Hepatocyte (in vitro differentiated cells): ENCODE results near the gene ACD. TPM values are rescaled to one million over a fixed set of nuclear protein-coding genes. Genes with fewer than 3 reads are reported as not detected.
A peak's percentile ranks its signal among the peaks of the same experiment; 100 is the strongest.
"Not testable (repeated sequence)": the region's sequence is repeated elsewhere in the genome, so short reads cannot be mapped to it uniquely, and the experiment has no call there.

Experiments used
- DNase-seq: peaks from one replicate; pipeline ENCODE4 v3.0.0-alpha.2; 2016; ENCODE audit warnings: low spot score
- H2AFZ ChIP-seq: fragments of 200-600 bp; sonication (generic); 2 replicates; pipeline ENCODE4 v1.6.0; 2016; ENCODE audit warnings: antibody characterized with exemption, mild to moderate bottlenecking
- H3K27ac ChIP-seq: fragments of 200-600 bp; sonication (generic); 2 replicates; pipeline ENCODE4 v1.5.1; 2016; ENCODE audit warnings: mild to moderate bottlenecking
- H3K27me3 ChIP-seq: fragments of 200-600 bp; sonication (generic); 2 replicates; pipeline ENCODE4 v1.6.1; 2016
- H3K36me3 ChIP-seq: fragments of 200-600 bp; sonication (generic); replicated peaks from 2 replicates; pipeline ENCODE4 v1.5.1; 2016; ENCODE audit warnings: low read depth; ENCODE audit not compliant: insufficient read depth
- H3K4me1 ChIP-seq: fragments of 200-600 bp; sonication (generic); 2 replicates; pipeline ENCODE4 v1.5.1; 2016; ENCODE audit warnings: mild to moderate bottlenecking, moderate library complexity; ENCODE audit not compliant: insufficient read depth
- H3K4me2 ChIP-seq: fragments of 200-600 bp; sonication (generic); 2 replicates; pipeline ENCODE4 v1.6.0; 2016
- H3K4me3 ChIP-seq: fragments of 200-600 bp; sonication (generic); 2 replicates; pipeline ENCODE4 v1.5.1; 2016; ENCODE audit warnings: mild to moderate bottlenecking
- H3K79me2 ChIP-seq: fragments of 200-600 bp; sonication (generic); 2 replicates; pipeline ENCODE4 v1.6.0; 2017; ENCODE audit warnings: mild to moderate bottlenecking
- H3K9me2 ChIP-seq: fragments of 200-600 bp; sonication (generic); replicated peaks from 2 replicates; pipeline ENCODE4 v1.6.0; 2017; ENCODE audit warnings: mild to moderate bottlenecking; ENCODE audit not compliant: insufficient read depth
- H3K9me3 ChIP-seq: fragments of 200-600 bp; sonication (generic); 2 replicates; pipeline ENCODE4 v1.5.1; 2016; ENCODE audit warnings: low read depth, mild to moderate bottlenecking
- H4K20me1 ChIP-seq: fragments of 200-600 bp; sonication (generic); 2 replicates; pipeline ENCODE4 v1.6.0; 2016; ENCODE audit warnings: mild to moderate bottlenecking; ENCODE audit not compliant: insufficient read depth, poor library complexity, severe bottlenecking
- EZH2 ChIP-seq: fragments of 200-600 bp; sonication (generic); IDR thresholded peaks from 2 replicates; pipeline ENCODE4 v1.6.1; 2016; ENCODE audit warnings: antibody characterized with exemption, mild to moderate bottlenecking, borderline replicate concordance
- EZH2phosphoT487 ChIP-seq: fragments of 200-600 bp; sonication (generic); IDR thresholded peaks from one replicate; pipeline ENCODE4 v1.6.1; 2018; ENCODE audit warnings: antibody characterized with exemption, mild to moderate bottlenecking, low read depth, moderate library complexity; ENCODE audit not compliant: unreplicated experiment, severe bottlenecking
- WGBS: methylation state at CpG from one replicate; pipeline ENCODE4 v1.1.6; 2016; ENCODE audit warnings: low lambda C conversion rate; ENCODE audit errors: missing lambda C conversion rate; 5-methylcytosine and 5-hydroxymethylcytosine counted together
- polyA plus RNA-seq: library from polyadenylated mRNA; unstranded; fragments of >200 nt; fragmentation: Nextera tagmentation; extraction: Ambion mirVana; gene quantifications from 2 replicates; pipeline ENCODE4 v1.2.1, GENCODE V29; 2016
- total RNA-seq: library from RNA; depleted of rRNA; stranded (reverse); fragments of >200 nt; gene quantifications from 2 replicates; pipeline ENCODE4 v1.2.3, GENCODE V29; 2014
- TF ChIP-seq, protein P1 (sequence below): fragments of 200-600 bp; sonication (generic); IDR thresholded peaks from 2 replicates; pipeline ENCODE4 v1.5.1; 2016; ENCODE audit warnings: antibody characterized with exemption, mild to moderate bottlenecking; ENCODE audit not compliant: poor library complexity

The ACD gene
- total and polyA plus RNA-seq, 2 experiments from 2014 or later, result 18.5 to 26.3 TPM

DNA sequence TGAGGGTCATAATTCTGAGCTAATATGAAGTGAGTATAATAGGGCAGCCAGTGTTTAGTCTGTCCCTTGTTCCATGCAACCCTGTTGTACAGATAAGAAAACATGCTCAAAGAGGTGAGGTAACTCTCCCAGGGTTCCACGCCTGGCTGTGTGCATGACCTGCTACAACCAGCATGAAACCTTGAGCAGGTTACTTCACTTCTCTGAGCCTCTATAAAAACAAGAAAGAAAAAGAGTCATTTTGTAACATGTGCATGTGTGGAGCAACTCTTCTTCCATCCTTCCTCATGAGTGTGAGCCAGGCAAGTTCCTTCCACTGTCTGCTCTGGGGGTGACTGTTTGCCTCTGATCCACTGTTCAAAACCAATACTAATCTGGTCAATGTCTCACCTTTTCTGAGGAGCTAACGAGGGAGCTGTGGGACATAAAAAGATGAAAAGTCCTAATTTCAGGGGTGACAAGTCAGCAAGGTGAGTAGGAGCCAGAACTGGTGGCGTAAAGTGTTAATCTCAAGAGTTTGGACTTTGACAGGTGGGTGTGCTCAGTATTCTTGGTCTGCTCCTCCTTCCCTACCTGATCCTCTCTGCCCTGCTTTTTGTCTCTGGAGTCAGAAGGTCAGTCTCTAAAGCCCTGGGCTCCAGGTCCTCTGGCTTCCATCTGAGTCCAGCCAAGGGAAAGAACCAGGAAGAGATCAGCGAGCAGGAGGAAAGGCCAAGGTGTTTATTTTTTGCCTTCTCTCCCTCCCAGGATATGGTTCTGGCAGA is 37.5 kb upstream of the ACD start:
- Histone ChIP-seq H3K36me3 (no peaks in the 10 kb centered on the region), H3K27me3 (no peaks in the 10 kb centered on the region), H3K4me3 (no peak overlapping the region), H3K4me2 (peak overlapping the region; percentile 9), H3K27ac (no peak overlapping the region), H3K4me1 (no peaks in the 10 kb centered on the region), H4K20me1 (no peaks in the 10 kb centered on the region), H2AFZ (no peak overlapping the region), H3K79me2 (peaks cover 10% of the 10 kb centered on the region), H3K9me3 (no peaks in the 10 kb centered on the region), H3K9me2 (no peaks in the 10 kb centered on the region)
- DNase-seq, result no peak
- TF ChIP-seq EZH2, result no peak
- TF ChIP-seq EZH2phosphoT487, result no peak
- TF ChIP-seq, protein P1, sequence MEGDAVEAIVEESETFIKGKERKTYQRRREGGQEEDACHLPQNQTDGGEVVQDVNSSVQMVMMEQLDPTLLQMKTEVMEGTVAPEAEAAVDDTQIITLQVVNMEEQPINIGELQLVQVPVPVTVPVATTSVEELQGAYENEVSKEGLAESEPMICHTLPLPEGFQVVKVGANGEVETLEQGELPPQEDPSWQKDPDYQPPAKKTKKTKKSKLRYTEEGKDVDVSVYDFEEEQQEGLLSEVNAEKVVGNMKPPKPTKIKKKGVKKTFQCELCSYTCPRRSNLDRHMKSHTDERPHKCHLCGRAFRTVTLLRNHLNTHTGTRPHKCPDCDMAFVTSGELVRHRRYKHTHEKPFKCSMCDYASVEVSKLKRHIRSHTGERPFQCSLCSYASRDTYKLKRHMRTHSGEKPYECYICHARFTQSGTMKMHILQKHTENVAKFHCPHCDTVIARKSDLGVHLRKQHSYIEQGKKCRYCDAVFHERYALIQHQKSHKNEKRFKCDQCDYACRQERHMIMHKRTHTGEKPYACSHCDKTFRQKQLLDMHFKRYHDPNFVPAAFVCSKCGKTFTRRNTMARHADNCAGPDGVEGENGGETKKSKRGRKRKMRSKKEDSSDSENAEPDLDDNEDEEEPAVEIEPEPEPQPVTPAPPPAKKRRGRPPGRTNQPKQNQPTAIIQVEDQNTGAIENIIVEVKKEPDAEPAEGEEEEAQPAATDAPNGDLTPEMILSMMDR, result no peak
- WGBS, result 65% methylated on average over 4 of the region's 4 CpGs

DNA sequence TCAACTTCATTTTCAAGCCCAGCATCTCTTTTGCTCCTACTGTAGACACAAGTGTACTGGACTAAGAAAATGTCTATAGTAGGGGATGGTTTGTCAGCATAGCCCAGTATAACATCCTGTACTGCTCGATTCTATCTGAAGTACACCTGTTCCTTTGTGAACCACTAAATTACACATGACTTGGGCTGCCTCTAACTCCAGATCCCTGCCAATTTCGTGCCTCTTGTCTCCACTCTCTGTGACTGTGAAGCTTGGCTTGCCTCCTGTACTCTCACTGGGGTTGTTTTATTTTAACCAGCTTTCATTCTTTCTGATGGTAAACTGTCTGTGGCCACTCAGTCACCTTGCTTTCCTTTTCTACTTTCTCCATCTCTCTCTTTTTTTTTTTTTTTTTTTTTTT is 34.6 kb upstream of the ACD start:
- H3K4me1 ChIP-seq, result no peaks in the 10 kb centered on the region
- H3K27ac ChIP-seq, result no peak overlapping the region
- no peaks in the 10 kb centered on the region for H3K36me3 ChIP-seq
- no peaks in the 10 kb centered on the region for H4K20me1 ChIP-seq
- H3K79me2 ChIP-seq, result peaks cover 3% of the 10 kb centered on the region
- H2AFZ ChIP-seq, result no peak overlapping the region
- TF ChIP-seq EZH2 (no peak), EZH2phosphoT487 (no peak)
- TF ChIP-seq, protein P1, result no peak
- no peak overlapping the region for H3K4me2 ChIP-seq
- H3K4me3 ChIP-seq, result no peak overlapping the region
- no peaks in the 10 kb centered on the region for H3K9me3 ChIP-seq
- DNase-seq, result no peak
- WGBS, result 94% methylated on average over 2 of the region's 2 CpGs
- H3K27me3 ChIP-seq, result no peaks in the 10 kb centered on the region
- no peaks in the 10 kb centered on the region for H3K9me2 ChIP-seq

DNA sequence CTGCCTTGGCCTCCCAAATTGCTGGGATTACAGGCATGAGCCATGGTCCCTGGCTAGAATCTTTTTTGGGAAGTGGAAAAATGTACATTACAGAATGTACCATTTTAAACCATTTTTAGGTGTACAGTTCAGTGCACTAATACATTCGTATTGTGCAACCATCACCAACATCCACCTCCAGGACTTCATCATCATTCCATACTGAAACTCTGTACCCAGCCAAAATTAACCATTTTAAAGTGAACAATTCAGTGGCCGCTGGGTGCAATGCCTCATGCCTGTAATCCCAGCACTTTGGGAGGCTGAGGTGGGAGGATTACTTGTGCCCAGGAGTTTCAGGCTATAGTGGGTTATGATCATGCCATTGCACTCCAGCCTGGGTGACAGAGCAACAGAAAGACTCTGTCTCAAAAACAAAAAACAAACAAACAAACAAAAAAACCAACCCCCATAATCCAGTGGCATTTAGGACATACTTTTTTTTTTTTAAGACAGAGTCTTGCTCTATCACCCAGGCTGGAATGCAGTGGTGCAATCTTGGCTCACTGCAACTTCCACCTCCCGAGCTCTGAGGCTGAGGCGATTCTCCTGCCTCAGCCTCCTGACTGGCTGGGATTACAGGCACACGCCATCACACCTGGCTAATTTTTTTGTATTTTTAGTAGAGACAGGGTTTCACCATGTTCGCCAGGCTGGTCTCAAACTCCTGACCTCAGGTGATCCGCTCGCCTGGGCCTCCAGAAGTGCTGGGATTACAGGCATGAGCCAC is 33.6 kb upstream of the ACD start:
- H3K9me3 ChIP-seq, H3K4me1 ChIP-seq, H2AFZ ChIP-seq, H3K79me2 ChIP-seq, H3K27ac ChIP-seq, H3K4me3 ChIP-seq, DNase-seq, H3K9me2 ChIP-seq, H4K20me1 ChIP-seq, H3K4me2 ChIP-seq, H3K36me3 ChIP-seq, H3K27me3 ChIP-seq: not testable (repeated sequence)
- 93% methylated on average over 8 of the region's 8 CpGs for WGBS

DNA sequence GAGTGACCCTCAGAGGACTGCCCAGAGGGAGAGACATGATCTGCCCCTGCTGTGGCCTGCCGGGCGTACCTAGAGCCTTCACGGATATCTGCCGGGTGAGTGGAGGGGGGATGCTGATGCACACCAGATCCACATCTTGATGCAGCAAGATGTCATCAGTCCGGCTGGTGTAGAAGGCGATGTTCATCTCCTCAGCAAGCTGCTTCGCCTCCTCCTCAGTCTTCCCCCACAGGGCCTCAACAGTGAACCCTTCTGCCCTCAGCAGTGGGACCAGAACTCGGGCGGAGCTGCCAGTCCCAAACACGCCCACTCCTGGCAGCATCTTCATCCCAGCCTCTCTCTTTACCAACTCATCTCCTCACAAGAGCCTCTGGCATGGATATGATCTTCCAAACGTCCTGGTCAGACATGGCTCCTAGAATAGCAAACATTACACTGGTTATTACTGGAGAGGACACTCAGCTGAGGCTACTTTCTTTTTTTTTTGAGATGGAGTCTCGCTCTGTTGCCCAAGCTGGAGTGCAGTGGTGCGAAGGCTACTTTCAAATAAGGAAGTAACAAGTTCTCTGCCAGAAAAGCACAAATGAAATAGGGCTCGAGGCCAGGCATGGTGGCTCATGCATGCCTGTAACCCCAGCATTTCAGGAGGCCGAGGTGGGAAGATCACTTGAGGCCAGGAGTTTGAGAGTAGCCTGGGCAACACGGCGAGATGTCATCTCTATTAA is 25.5 kb upstream of the ACD start:
- H2AFZ ChIP-seq, result no peak overlapping the region
- H3K36me3 ChIP-seq, result no peaks in the 10 kb centered on the region
- H3K79me2 ChIP-seq, result no peaks in the 10 kb centered on the region
- 95% methylated on average over 17 of the region's 17 CpGs for WGBS
- no peaks in the 10 kb centered on the region for H3K9me2 ChIP-seq
- no peak overlapping the region for H3K4me2 ChIP-seq
- H3K9me3 ChIP-seq, result no peaks in the 10 kb centered on the region
- no peaks in the 10 kb centered on the region for H3K27me3 ChIP-seq
- TF ChIP-seq EZH2 (no peak), EZH2phosphoT487 (no peak)
- TF ChIP-seq, protein P1, result no peak
- H3K27ac ChIP-seq, result no peak overlapping the region
- no peaks in the 10 kb centered on the region for H4K20me1 ChIP-seq
- DNase-seq, result no peak
- no peaks in the 10 kb centered on the region for H3K4me1 ChIP-seq
- no peak overlapping the region for H3K4me3 ChIP-seq
